K562 (cell line): ENCODE results near the gene HPCAL1.

Experiments
- CAMTA2 ChIP-seq: fragments of 250-450 bp; sonication (Bioruptor Pico); conservative IDR thresholded peaks from 2 replicates; pipeline ENCODE4 v1.5.1; 2022
- E2F5 ChIP-seq: sonication (generic); formaldehyde crosslinking; IDR thresholded peaks from 2 replicates; pipeline ENCODE4 v1.8.0; 2022; ENCODE audit warnings: mild to moderate bottlenecking, missing genetic modification reagents
- FOXM1 ChIP-seq, 2 experiments: fragments of 450-650 bp in 1 of 2; sonication (generic) in 1 of 2; formaldehyde crosslinking in 1 of 2; IDR thresholded peaks; 2 replicates each; pipeline versions ENCODE4 v1.6.1 to v1.9.0; 2017 to 2022; ENCODE audit warnings: low read depth in 2 of 2, mild to moderate bottlenecking in 2 of 2, missing genetic modification reagents in 1 of 2, moderate library complexity in 1 of 2
- NKRF ChIP-seq: fragments of 450-650 bp; IDR thresholded peaks from 2 replicates; pipeline ENCODE4 v1.6.1; 2016; ENCODE audit warnings: borderline replicate concordance
- POLR2A ChIP-seq: fragments of 450-650 bp; conservative IDR thresholded peaks from 2 replicates; pipeline ENCODE4 v1.6.1; 2016
- U2AF1 ChIP-seq: fragments of 200-400 bp; formaldehyde crosslinking; optimal IDR thresholded peaks from 2 replicates; pipeline ENCODE3; 2017; ENCODE audit warnings: mild to moderate bottlenecking, low read depth, low read length, moderate library complexity
- ZNF143 ChIP-seq: sonication (generic); formaldehyde crosslinking; IDR thresholded peaks from 2 replicates; pipeline ENCODE4 v1.9.0; 2022; ENCODE audit warnings: mild to moderate bottlenecking, missing genetic modification reagents
- ZNF263 ChIP-seq: sonication (generic); formaldehyde crosslinking; IDR thresholded peaks from 2 replicates; pipeline ENCODE4 v1.8.0; 2022; ENCODE audit warnings: mild to moderate bottlenecking, missing genetic modification reagents, borderline replicate concordance
- TF ChIP-seq, protein P1 (sequence below), 3 experiments: IDR thresholded peaks in 2 of 3; conservative IDR thresholded peaks in 1 of 3; 2 replicates each; pipeline ENCODE4 v1.5.1; 2011 to 2012; ENCODE audit warnings: low read length in 3 of 3, mild to moderate bottlenecking in 3 of 3, control low read depth in 2 of 3, improper control_type of control experiment in 1 of 3, inconsistent platforms in 1 of 3, low read depth in 1 of 3, mixed read lengths in 1 of 3, moderate library complexity in 1 of 3; ENCODE audit not compliant: insufficient read depth in 2 of 3

DNA sequence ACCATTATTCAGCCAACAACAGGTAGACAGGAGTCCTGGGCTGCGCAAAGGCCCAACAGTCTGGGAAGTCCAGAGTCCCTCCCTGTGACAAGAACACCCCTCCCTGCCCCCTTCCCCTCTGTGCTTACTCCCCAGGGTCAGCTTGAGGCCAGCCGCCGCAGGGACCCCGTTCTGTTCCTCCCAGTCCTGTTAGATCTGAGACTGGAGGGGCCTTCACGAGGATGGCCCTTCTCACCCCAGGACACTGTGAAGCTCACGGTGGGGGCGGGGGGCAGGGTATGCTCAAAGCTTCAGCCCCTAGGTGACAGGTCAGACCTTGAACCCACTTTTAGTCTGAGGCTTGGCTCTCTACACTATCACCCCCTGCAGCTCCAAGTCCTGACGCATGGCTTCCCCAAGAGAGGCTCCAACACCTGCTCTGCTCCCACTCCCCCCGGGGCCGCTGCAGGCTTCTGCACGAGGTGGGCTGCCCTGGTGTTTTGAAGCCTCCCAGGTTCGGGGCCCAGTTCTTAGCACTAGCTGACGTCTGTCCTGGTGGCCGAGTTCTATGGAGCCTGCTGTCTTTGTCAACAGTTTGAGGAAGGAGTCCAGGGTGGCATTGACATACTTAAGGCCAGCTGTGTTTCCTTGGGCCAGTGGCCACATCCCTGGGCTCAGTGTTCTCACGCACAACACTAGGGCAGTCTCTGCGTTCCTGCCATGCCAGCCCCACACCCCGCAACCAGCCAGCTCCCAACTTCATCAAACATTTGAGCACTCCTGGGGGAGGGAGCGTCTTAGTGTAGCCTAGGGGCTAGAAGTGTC is 37.2 kb upstream of the HPCAL1 start:
- TF ChIP-seq POLR2A (no peak), ZNF143 (CRISPR knock-in tag) (no peak), ZNF263 (no peak), E2F5 (CRISPR knock-in tag) (no peak), NKRF (no peak), U2AF1 (no peak), FOXM1 (IDR thresholded peaks at IDR 0.05; ENCODE audit: low read depth) (no peak), FOXM1 (CRISPR knock-in tag; IDR thresholded peaks at IDR 0.05; ENCODE audit: low read depth) (no peak), CAMTA2 (CRISPR knock-in tag) (no peak)
- TF ChIP-seq, protein P1, sequence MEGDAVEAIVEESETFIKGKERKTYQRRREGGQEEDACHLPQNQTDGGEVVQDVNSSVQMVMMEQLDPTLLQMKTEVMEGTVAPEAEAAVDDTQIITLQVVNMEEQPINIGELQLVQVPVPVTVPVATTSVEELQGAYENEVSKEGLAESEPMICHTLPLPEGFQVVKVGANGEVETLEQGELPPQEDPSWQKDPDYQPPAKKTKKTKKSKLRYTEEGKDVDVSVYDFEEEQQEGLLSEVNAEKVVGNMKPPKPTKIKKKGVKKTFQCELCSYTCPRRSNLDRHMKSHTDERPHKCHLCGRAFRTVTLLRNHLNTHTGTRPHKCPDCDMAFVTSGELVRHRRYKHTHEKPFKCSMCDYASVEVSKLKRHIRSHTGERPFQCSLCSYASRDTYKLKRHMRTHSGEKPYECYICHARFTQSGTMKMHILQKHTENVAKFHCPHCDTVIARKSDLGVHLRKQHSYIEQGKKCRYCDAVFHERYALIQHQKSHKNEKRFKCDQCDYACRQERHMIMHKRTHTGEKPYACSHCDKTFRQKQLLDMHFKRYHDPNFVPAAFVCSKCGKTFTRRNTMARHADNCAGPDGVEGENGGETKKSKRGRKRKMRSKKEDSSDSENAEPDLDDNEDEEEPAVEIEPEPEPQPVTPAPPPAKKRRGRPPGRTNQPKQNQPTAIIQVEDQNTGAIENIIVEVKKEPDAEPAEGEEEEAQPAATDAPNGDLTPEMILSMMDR (IDR thresholded peaks at IDR 0.05 in 2 of 3, conservative IDR thresholded peaks at IDR 0.05 in 1 of 3; ENCODE audit: insufficient read depth in 2 of 3, low read depth in 1 of 3, low read length in 3 of 3) = no peak
